NK-92 (cell line): ENCODE results near the gene SBSN.

Experiments
- DNase-seq: peaks from one replicate; lab custom pipeline; 2025; ENCODE audit not compliant: unreplicated experiment; lab: John Stamatoyannopoulos, UW

The SBSN gene

DNA sequence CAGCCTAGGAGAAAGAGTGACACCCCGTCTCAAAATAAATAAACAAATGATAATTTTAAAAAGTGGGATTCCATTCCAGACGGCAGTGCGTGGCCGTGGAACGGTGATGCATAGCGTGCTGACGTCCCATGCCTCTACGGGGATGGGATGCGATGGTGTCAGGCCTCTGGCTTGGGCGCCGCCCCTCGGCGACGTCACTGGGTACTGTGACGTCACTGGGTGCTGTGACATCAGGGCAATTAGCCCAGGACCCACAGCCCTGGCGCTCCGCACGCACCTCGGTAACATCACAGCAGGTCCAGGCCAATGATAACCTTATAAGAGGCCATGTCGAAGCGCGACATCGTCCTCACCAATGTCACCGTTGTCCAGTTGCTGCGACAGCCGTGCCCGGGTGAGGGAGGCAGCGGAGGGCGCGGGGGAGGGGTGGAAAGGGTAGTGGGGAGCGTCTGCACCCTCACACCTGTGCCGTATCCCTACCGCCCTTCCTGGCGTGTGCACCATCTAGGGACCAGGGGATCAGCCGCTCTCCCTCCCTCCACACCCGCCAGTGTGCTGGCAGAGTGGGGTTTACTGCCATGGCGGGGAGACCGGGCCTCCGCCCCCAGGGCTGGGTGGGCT is 5.2 kb upstream of the SBSN start, which contains the start of gene GAPDHS:
TSS of gene GAPDHS (plus strand) at position 256 of the 621 bp plus-strand sequence. CDS start at position 328, 72 bp downstream.
- no peak for DNase-seq

- no peak for DNase-seq
These were observed 3.2 kb upstream of the SBSN start for GRCh38 chr19:35531291-35531690.

GRCh38 chr19:35529241-35530218 is 1.4 kb upstream of the SBSN start:
- DNase-seq, result no peak

GRCh38 chr19:35525873-35526272 is 2.2 kb downstream of the SBSN start:
- no peak for DNase-seq

- DNase-seq, result no peak
These were observed 3.8 kb downstream of the SBSN start for GRCh38 chr19:35524181-35524837.

- no peak for DNase-seq
These were observed 5.3 kb downstream of the SBSN start for GRCh38 chr19:35522745-35523327.

DNA sequence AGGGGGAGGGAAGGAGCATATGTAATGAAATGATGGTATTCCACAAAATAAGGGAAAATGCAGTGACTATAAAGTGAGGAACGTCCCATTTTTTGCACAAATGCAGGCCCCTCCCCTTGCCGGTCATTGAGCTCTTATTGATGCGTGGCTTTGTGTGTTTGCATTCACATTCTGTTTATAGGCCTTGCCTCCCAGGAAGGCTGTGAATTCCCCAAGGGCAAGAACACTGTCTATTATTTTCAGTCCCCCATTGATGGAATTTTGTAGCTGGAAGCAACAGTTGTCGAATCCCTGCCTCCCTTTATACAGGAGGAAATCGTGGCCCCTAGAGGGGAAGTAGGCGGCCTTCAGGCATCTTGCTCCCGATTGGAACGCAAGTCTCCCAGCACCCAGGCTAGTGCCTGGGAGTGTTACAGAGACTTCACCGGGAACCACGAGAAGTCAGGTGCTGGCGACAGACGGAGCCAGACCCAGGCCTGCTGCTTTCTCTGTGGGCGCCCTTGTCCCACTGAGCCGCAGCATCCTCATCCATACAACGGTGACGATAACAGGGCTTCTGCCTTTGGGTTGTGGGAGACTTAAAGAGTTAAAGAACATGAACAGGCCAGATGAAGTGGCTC is 6.9 kb downstream of the SBSN start:
- DNase-seq, result no peak

- DNase-seq, result no peak
These were observed 8.8 kb downstream of the SBSN start for GRCh38 chr19:35519291-35519690.

GRCh38 chr19:35518313-35518712 is 9.8 kb downstream of the SBSN start:
- DNase-seq, result no peak

GRCh38 chr19:35517342-35517741 is 10.8 kb downstream of the SBSN start:
- no peak for DNase-seq

DNA sequence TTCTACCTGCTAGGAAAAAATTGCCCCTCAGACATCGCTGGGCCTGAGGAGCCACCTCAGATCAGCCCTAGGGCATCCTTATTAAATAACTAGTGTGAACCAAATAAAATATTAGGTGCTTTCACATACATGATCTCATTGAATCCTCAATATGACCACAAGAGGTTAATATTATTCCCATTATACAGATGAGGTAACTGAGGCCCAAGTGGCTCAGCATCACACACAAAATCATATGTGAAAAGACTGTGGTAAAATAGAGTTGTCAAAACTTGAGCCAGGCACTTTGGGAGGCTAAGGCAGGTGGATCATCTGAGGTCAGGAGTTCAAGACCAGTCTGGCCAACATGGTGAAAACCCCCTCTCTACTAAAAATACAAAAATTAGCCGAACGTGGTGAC is 11.8 kb downstream of the SBSN start:
- no peak for DNase-seq

- no peak for DNase-seq
These were observed 13.8 kb downstream of the SBSN start for GRCh38 chr19:35514282-35514809.

DNA sequence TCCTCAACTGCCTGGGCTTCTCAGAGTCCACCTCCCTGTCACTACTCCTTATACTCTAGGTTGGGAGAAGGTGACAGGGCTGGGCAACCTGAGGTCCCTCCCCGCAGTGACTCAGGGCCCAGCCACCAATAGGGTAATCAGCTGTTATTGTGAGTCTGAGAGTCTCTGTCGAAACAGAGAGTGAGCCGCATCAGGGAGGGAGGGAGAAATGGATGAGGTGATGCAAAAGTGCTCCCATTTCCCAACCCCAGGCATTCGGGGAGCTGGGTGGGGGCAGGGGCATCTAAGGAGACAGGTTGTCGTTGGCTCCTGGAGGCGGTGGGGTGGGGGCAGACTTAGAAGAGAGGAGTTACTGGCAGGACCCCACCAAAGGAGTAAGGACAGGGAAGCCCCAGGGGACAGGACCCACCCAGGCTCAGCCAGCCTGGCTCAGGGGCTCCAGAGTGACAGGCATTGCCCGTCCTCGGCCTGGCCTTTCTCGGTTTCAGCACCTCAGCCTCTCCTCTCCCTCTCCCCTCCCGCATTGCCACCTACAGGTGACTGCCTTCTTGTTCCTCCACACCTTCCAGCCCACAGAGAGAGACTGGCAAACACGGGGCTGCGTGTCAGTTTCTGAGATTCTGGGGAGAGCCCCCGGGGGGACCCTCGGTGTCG is 14.4 kb downstream of the SBSN start, which contains the start of gene DMKN:
TSS of gene DMKN (minus strand) at position 22 of the 654 bp plus-strand sequence. CDS start 174 bp downstream, outside the sequence.
- DNase-seq, result no peak

- no peak for DNase-seq
These were observed 15.1 kb downstream of the SBSN start for GRCh38 chr19:35512831-35513627.

DNA sequence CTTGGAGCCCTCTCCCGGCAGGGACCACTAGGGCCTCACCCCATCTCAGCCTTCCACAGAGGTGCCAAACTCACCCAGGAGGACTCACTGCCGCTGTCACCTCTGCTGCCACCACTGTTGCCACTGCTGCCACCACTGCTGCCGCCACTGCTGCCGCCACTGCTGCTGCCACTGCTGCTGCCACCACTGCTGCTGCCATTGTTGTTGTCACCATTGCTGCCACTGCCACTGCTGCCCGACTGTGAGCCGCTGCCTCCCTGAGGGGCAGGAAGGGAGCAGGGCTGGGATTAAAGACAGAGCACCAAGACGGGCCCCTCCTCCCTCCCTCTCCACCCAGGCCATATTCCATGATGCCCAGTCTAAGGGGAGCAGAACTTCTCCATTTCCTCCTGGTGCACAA is 16.8 kb downstream of the SBSN start:
- DNase-seq, result no peak

DNA sequence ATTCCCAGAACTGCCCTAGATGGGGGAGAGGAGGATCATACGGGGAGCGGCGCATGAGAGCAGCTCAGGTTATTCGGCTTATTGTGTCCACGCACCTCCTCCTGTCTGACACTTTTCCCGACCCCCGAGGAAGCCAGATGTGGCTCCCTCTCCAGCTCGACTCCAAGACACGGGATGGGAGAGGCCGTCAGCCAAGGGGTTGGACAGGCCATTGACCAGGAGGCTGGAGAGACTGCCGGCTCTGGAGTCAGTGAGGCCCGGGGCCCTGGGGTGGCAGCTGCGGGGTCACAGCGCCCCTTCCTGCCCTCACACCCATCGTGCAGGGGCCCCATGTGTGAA is 17.5 kb downstream of the SBSN start:
- DNase-seq, result no peak

GRCh38 chr19:35509861-35510625 is 18.1 kb downstream of the SBSN start:
- DNase-seq, result no peak

GRCh38 chr19:35509018-35509652 is 19.0 kb downstream of the SBSN start:
- DNase-seq, result no peak
